Osteoblast (primary cell): ENCODE measurements around the gene HSPD1. TPM values are rescaled to one million over a fixed set of nuclear protein-coding genes. Genes with fewer than 3 reads are reported as not detected.
A peak's percentile ranks its signal among the peaks of the same experiment; 100 is the strongest.

Experiments
- DNase-seq: peaks from one replicate; pipeline ENCODE4 v3.0.0; 2011; ENCODE audit warnings: low spot score, mixed read lengths; ENCODE audit not compliant: insufficient read length; ENCODE audit errors: missing footprints
- H2AFZ ChIP-seq: 2 replicates; pipeline ENCODE4 v1.6.0; 2011; ENCODE audit warnings: mild to moderate bottlenecking, low read length
- H3K27ac ChIP-seq: 2 replicates; pipeline ENCODE4 v1.5.1; 2011; ENCODE audit warnings: mild to moderate bottlenecking, low read depth, low read length, moderate library complexity
- H3K27me3 ChIP-seq: 2 replicates; pipeline ENCODE4 v1.6.0; 2012; ENCODE audit warnings: mild to moderate bottlenecking, control low read depth, inconsistent platforms, low read length, moderate library complexity; ENCODE audit not compliant: insufficient read depth
- H3K36me3 ChIP-seq: 2 replicates; pipeline ENCODE4 v1.5.1; 2011; ENCODE audit warnings: mild to moderate bottlenecking, low read length, control low read depth, moderate library complexity; ENCODE audit not compliant: insufficient read depth
- H3K4me1 ChIP-seq: 2 replicates; pipeline ENCODE4 v1.5.1; 2011; ENCODE audit warnings: mild to moderate bottlenecking, low read length, control low read depth, moderate library complexity; ENCODE audit not compliant: insufficient read depth
- H3K4me2 ChIP-seq: 2 replicates; pipeline ENCODE4 v1.6.0; 2011; ENCODE audit warnings: mild to moderate bottlenecking, low read length; ENCODE audit not compliant: insufficient read depth
- H3K4me3 ChIP-seq: fragments of 200-600 bp; sonication (generic); 3 replicates; pipeline ENCODE4 v1.5.1; 2012; ENCODE audit warnings: mild to moderate bottlenecking, low read length, inconsistent platforms; ENCODE audit not compliant: insufficient read depth
- H3K79me2 ChIP-seq: 2 replicates; pipeline ENCODE4 v1.6.0; 2012; ENCODE audit warnings: mild to moderate bottlenecking, low read length, control low read depth, inconsistent platforms; ENCODE audit not compliant: insufficient read depth
- H3K9me3 ChIP-seq: 2 replicates; pipeline ENCODE4 v1.5.1; 2011; ENCODE audit warnings: low read depth, low read length, control low read depth
- H4K20me1 ChIP-seq: 2 replicates; pipeline ENCODE4 v1.6.0; 2012; ENCODE audit warnings: mild to moderate bottlenecking, low read length, control low read depth; ENCODE audit not compliant: insufficient read depth
- CTCF ChIP-seq: IDR thresholded peaks from 2 replicates; pipeline ENCODE4 v1.5.1; 2011; ENCODE audit warnings: mild to moderate bottlenecking, low read depth, low read length, moderate library complexity; ENCODE audit errors: extremely low read depth
- total RNA-seq: library from RNA; depleted of rRNA; stranded (reverse); fragments of >200 nt; gene quantifications from 2 replicates; pipeline ENCODE4 v1.2.3, GENCODE V29; 2012

HSPD1 gene
- total RNA-seq, 1 donor = 117 TPM

DNA sequence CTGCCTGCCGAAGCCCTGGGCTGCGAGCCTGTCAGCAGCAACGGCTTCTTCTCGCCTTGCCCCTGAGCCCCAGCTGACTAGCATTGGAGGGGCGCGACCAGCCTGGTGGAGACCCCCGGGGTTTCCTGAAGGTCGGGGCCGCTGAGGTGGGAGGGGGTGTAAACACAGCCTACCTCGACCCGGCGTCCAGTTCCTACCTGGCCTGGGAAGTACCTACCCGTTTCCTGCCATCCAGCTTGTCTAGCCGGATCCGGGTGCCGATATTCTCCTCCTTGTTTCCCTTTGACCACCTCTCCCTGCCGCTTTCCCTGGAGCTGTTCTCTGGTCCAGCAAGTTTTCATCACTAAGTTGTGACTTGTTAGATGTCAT lies 16.7 kb upstream of the HSPD1 start:
- H3K4me1 ChIP-seq = peaks cover 10% of the 10 kb centered on the region
- TF ChIP-seq CTCF = no peak
- H3K4me2 ChIP-seq = peak overlapping the region; percentile 91
- peak overlapping the region; percentile 96 for H2AFZ ChIP-seq
- H3K9me3 ChIP-seq = no peaks in the 10 kb centered on the region
- peaks cover 19% of the 10 kb centered on the region for H4K20me1 ChIP-seq
- DNase-seq = peak; percentile 77
- H3K4me3 ChIP-seq = peak overlapping the region; percentile 97
- no peaks in the 10 kb centered on the region for H3K27me3 ChIP-seq
- H3K27ac ChIP-seq = peak overlapping the region; percentile 79
- H3K36me3 ChIP-seq = no peaks in the 10 kb centered on the region
- H3K79me2 ChIP-seq = peaks cover 59% of the 10 kb centered on the region

- Histone ChIP-seq H3K79me2 (peaks cover 53% of the 10 kb centered on the region), H3K27me3 (no peaks in the 10 kb centered on the region), H2AFZ (peak within 1 kb of the TSS; percentile 96), H3K4me2 (peak within 1 kb of the TSS; percentile 91), H3K4me3 (peak within 1 kb of the TSS; percentile 97), H3K27ac (peak within 1 kb of the TSS; percentile 79), H3K4me1 (peaks cover 10% of the 10 kb centered on the region), H4K20me1 (peaks cover 19% of the 10 kb centered on the region), H3K9me3 (no peaks in the 10 kb centered on the region), H3K36me3 (no peaks in the 10 kb centered on the region)
- peak; percentile 95 for DNase-seq
- TF ChIP-seq CTCF = no peak
These were observed 16.2 kb upstream of the HSPD1 start, which contains the start of gene MOB4 for GRCh38 chr2:197515739-197516392. Gene MOB4 (plus strand): TSS chr2:197516066. CDS start chr2:197516087, 21 bp downstream.

DNA sequence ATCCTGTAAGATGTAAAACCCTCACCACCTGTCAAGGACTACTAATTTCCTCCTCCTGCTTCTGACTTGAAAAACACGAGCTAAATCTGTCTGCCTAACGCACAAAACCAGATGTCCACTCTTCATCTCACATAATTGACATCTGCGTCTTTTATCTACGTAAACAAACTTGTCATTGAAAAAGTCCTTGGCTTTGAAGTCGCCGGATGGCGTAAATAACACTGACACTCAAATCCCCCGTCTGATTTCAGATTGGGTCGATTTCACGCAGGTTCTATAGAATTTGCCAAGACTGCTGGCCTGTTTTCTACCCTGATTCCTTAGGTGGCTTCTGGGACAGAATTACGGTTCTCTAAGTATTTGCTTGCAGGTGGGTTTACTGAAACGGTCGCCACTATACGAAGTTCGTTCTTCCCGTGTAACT lies 15.7 kb upstream of the HSPD1 start:
- no peaks in the 10 kb centered on the region for H3K27me3 ChIP-seq
- peaks cover 19% of the 10 kb centered on the region for H4K20me1 ChIP-seq
- peak overlapping the region; percentile 97 for H3K4me3 ChIP-seq
- TF ChIP-seq CTCF = no peak
- H3K4me2 ChIP-seq = peak overlapping the region; percentile 91
- peak overlapping the region; percentile 76 for H3K27ac ChIP-seq
- H3K4me1 ChIP-seq = peaks cover 10% of the 10 kb centered on the region
- peak overlapping the region; percentile 96 for H2AFZ ChIP-seq
- no peak for DNase-seq
- no peaks in the 10 kb centered on the region for H3K9me3 ChIP-seq
- no peaks in the 10 kb centered on the region for H3K36me3 ChIP-seq
- peaks cover 48% of the 10 kb centered on the region for H3K79me2 ChIP-seq

DNA sequence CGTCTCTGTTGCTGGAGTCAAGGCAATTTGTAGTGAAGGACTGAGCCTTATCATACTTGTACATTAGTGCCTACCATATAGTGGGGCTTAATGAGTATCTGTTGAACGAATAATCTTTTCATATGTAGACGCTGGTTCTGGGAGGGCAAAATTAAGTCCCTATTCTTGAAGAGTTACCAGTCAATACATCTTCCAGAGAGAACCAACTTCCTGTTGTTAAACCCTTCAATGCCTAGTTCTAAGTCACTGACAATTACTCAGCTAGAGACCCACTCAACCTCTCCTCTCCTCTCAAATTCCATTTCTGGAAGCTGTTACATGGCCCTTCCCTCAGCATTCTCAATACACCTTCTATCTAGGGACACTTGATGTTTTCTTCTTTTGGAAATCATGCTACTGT lies 15.1 kb upstream of the HSPD1 start:
- Histone ChIP-seq H3K79me2 (peaks cover 42% of the 10 kb centered on the region), H3K4me2 (peak overlapping the region; percentile 91), H3K27ac (peak overlapping the region; percentile 76), H3K9me3 (no peaks in the 10 kb centered on the region), H3K4me1 (peaks cover 10% of the 10 kb centered on the region), H3K4me3 (peak overlapping the region; percentile 97), H3K36me3 (no peaks in the 10 kb centered on the region), H3K27me3 (no peaks in the 10 kb centered on the region), H4K20me1 (peaks cover 16% of the 10 kb centered on the region), H2AFZ (peak overlapping the region; percentile 96)
- TF ChIP-seq CTCF = no peak
- DNase-seq = no peak
